ENCODE results near the gene ASB18. TPM values are rescaled to one million over a fixed set of nuclear protein-coding genes. Genes with fewer than 3 reads are reported as not detected.
A peak's percentile ranks its signal among the peaks of the same experiment; 100 is the strongest.

The ASB18 gene
- total and polyA plus RNA-seq, 2 of the 13 experiments (the other 11 are each of a cell fraction or from before 2014, with no cell fraction given) = not detected

- H3K4me3 ChIP-seq (replicated peaks in 1 of 3; ENCODE audit: insufficient read depth in 1 of 3, low read depth in 2 of 3, low read length in 3 of 3) = no peak overlapping the region; a peak in 1 of 6 replicates
- intact Hi-C loops (cut with micrococcal nuclease; ENCODE audit: unreplicated experiment) = no loop called here
- DNase-seq (ENCODE audit: low spot score) = peak; percentile 59
- CTCF ChIA-PET (ENCODE audit: low intra/inter-chr PET ratio, low total read pairs) = no interaction called here
- peaks cover 12% of the 10 kb centered on the region for H4K20me1 ChIP-seq (ENCODE audit: insufficient read depth, low read length)
- H3K9ac ChIP-seq (ENCODE audit: insufficient read depth, low read depth, low read length) = no peak overlapping the region
- H3K27ac ChIP-seq (ENCODE audit: extremely low read length, insufficient read depth, low read length) = no peak overlapping the region
- POLR2A ChIA-PET = no interaction called here
- WGBS (ENCODE audit: low lambda C conversion rate) = 37% methylated on average over 21 of the region's 62 CpGs
- peaks cover 28 to 84% of the 10 kb centered on the region in 2 experiments for H3K27me3 ChIP-seq (ENCODE audit: control insufficient read depth in 1 of 2, insufficient read depth in 2 of 2, low read length in 2 of 2)
- H3K4me2 ChIP-seq (ENCODE audit: low read depth, low read length) = no peak overlapping the region
- H3K9me3 ChIP-seq (ENCODE audit: low read length) = no peaks in the 10 kb centered on the region
- H3K4me1 ChIP-seq (ENCODE audit: insufficient read depth, low read length) = no peaks in the 10 kb centered on the region
- H2AFZ ChIP-seq (ENCODE audit: low read length) = no peak overlapping the region
- no peaks in the 10 kb centered on the region for H3K79me2 ChIP-seq (ENCODE audit: insufficient read depth, low read length)
- in situ Hi-C loops (cut with HindIII; ENCODE audit: extremely low pct_ligation_motif_present, low pct_unique_long_range_greater_than_20kb) = no loop called here
- peak; percentile 4; the same call in 2 of the 3 replicates for ATAC-seq
- H3K36me3 ChIP-seq (replicated peaks in 1 of 2; ENCODE audit: control insufficient read depth in 1 of 2, insufficient read depth in 2 of 2, low read length in 2 of 2) = no peaks in the 10 kb centered on the region
- no TSS peak for BruUV-seq (replicated peaks)
- FAIRE-seq = no peak
- TF ChIP-seq MNT (IDR thresholded peaks at IDR 0.05) = no peak
- no peak for TF ChIP-seq SOX6 (IDR thresholded peaks at IDR 0.05)
- peak; percentile 75 for TF ChIP-seq SOX6 (CRISPR knock-in tag; IDR thresholded peaks at IDR 0.05)
- TF ChIP-seq HNRNPL (IDR thresholded peaks at IDR 0.05; ENCODE audit: low read depth, low read length) = peak; percentile 81
- peak; percentile 80 for TF ChIP-seq TCF7 (IDR thresholded peaks at IDR 0.05; ENCODE audit: low read depth)
- TF ChIP-seq ZNF687 (CRISPR knock-in tag; IDR thresholded peaks at IDR 0.05) = peak; percentile 16; the same call in 1 of the 2 replicates
- 0 out of 2 replicates have a peak, but pooled peaks have one; percentile 26 for TF ChIP-seq RARA (CRISPR knock-in tag; IDR thresholded peaks at IDR 0.05)
- TF ChIP-seq TGIF2 (CRISPR knock-in tag; IDR thresholded peaks at IDR 0.05) = no peak
- TF ChIP-seq SOX5 (CRISPR knock-in tag; IDR thresholded peaks at IDR 0.05; ENCODE audit: borderline replicate concordance) = peak; percentile 67; the same call in 1 of the 2 replicates
- TF ChIP-seq NFAT5 (CRISPR knock-in tag; IDR thresholded peaks at IDR 0.05) = no peak
- no peak for TF ChIP-seq SOX13 (IDR thresholded peaks at IDR 0.05)
- TF ChIP-seq SOX13 (CRISPR knock-in tag; conservative IDR thresholded peaks at IDR 0.05 in 1 of 2, IDR thresholded peaks at IDR 0.05 in 1 of 2) = peak in 1 of 2 experiments; percentile 78; a peak in 2 of 4 replicates
- TF ChIP-seq BHLHE40 (IDR thresholded peaks at IDR 0.05; ENCODE audit: low read length) = 0 out of 2 replicates have a peak, but pooled peaks have one; percentile 34
- TF ChIP-seq BCL6 (CRISPR knock-in tag; IDR thresholded peaks at IDR 0.05) = peak; percentile 64
- no peak for TF ChIP-seq MED1 (CRISPR knock-in tag; IDR thresholded peaks at IDR 0.05)
These were observed 91.0 kb downstream of the ASB18 start for GRCh38 chr2:236173036-236173728.
